NCI-H1105 treated with DMSO at 0.1 percent for 48 hours (cell line): ENCODE measurements around the gene ICE2.
"Not testable (repeated sequence)": the region's sequence is repeated elsewhere in the genome, so short reads cannot be mapped to it uniquely, and the experiment has no call there.

ENCODE experiments used
- DNase-seq: peaks from one replicate; lab custom pipeline; 2025; lab: John Stamatoyannopoulos, UW

Gene ICE2

DNA sequence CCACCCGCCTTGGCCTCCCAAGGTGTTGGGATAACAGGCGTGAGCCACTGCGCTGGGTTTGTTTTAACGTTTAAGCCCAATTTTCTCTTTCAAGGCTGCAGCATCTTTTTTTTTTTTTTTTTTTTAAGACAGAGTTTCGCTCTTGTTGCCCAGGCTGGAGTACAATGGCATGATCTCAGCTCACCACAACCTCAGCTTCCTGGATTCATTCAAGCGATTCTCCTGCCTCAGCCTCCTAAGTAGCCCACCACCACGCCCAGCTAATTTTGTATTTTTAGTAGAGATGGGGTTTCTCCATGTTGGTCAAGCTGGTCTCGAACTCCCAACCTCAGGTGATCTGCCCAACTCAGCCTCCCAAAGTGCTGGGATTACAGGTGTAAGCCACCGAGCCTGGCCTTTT lies 68.6 kb downstream of the ICE2 start:
- not testable (repeated sequence) for DNase-seq

DNA sequence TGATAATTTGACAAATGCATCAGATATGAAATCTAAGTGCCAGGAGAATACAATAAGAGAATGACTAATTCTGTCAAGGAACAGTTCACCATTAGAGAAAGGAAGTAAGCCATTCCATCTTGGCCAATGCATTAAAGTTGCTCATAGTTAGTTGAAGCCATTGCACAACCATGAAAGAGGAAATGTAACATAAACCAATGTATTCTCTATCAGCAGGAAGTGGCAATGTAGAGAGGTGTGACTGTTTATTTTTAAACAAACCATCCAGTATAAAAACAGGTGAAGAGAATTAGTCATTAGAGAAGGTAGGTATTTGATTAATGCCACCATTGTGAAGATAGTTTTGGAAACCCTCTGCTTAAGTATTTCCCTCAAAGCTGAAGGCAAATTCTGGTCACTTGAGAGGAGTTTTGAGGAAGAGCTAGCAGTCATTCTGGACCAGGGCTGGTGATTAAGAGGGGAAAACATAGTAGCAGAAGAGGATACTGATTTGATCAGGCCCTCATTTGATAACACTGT lies 70.4 kb downstream of the ICE2 start:
- DNase-seq = no peak

DNA sequence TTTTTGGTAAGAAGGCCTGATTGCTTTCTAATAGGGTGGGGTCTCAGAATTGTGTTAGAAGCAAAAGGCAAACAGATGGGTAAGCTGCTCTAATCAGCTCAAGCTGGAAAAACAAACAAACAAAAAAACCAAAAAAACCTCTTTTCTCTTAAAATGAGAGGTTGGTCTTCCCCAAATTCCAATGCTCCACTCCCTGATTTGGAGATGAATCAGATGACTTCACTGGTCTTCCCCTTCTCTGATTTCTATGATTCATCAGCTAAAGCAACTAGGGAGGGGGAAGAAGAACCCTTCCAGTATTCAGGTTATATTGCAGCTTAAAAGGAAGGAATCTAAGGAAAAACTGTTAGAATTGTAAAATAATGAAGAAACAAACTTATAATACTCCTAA lies 71.5 kb downstream of the ICE2 start:
- no peak for DNase-seq

DNA sequence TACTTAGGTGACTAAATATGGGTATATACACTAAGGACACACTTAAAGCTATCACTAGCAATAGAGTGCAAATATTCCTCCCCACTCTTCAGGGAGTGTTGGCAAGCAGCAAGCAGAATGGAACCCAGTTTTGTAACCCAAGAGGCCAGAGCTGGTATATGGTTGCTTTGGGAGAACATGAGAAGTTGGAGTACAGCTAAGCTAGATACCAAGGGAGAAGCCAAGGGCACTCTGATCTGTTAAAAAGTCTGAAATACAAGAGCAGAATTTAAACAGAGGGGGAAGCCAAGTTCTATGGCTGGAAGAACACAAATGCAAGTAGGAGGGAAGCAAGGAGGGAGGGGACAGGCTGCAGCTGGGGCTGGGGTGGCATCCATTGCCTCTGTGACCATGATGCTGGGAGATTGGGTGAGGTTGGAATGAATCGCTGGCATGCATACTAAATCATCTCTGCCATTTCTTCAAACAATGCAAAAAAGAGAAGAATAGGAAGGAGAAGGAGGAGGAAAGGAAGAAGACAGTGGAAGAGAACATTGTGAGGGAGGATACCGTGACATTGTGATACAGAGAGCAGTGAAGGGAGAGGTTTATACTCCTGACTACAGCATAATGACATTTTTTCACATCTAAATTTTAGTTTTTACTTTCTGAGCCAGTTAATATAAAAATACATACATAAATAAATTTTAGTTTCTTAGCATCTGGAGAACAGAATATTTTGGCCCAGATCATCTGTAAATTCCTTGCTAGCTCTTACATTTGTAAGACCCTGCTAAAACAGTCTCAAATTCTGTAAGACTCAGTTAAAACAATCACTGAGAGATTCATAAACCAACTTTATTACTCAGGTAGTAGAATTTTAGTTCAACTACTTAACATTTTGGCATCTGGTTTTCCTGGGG lies 72.2 kb downstream of the ICE2 start:
- DNase-seq = no peak

DNA sequence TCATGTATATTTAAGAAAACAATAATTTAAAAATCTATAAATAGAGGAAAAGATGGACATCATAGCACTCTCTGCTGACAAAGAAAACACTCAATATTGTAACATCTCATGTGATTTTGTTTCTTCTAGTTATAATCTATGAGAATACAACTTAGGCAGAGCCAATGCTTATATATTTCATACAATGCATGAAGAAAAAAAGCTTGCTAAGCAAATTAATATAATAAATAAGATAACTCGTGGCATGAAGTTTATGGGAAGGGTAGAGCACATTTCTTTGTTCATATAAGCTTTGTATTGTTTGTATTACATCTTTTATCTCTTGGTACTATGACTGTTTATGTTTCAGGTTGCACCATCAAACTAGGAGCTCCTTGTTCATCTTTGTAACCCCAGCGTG lies 73.5 kb downstream of the ICE2 start:
- DNase-seq = no peak

DNA sequence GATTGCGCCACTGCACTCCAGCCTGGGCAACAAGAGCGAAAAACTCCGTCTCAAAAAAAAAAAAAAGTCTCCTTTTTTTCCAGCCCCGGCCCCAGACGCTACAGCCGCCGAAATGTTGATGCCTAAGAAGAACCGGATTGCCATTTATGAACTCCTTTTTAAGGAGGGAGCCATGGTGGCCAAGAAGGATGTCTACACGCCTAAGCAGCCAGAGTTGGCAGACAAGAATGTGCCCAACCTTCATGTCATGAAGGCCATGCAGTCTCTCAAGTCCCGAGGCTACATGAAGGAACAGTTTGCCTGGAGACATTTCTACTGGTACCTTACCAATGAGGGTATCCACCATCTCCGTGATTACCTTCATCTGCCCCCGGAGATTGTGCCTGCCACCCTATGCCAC lies 74.6 kb downstream of the ICE2 start:
- DNase-seq = not testable (repeated sequence)

DNA sequence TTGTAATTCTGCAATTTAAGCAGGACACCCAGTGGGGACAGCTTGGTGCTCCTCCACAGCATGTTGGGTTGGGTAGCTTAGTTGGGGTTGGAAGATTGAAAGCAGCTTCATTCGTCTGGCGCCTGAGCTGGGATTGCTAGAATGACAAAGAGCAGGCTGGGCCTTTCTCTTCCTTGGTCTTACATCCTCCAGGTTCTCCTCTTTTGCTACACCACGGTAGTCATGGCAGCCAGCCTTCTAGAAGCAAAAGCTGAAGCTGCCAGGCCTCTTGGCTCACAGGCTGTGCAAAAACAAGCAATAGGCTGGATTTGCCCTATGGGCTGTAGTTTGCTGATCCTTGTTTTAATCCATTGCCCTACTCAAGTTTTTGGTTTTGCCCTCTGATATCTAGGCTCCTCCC lies 78.0 kb downstream of the ICE2 start:
- no peak for DNase-seq

DNA sequence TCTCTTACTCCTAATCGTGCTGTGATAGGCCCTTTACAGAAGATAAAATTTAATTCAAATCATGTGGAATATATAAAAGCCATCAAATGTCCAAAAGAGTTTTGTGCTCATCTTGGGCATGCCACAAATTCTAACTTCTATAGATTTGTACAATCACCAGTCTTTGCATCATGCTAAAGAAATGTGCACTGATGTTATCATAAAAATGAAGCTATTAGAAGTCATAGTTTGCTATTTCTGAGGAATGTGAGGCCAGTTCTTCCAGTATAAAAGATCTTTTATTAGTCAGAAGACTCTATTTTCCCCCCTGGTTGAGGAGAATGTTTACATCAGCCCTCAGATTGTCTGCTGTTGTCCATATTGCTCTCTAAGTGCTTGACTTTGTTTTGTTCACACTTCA lies 79.0 kb downstream of the ICE2 start:
- DNase-seq = no peak

DNA sequence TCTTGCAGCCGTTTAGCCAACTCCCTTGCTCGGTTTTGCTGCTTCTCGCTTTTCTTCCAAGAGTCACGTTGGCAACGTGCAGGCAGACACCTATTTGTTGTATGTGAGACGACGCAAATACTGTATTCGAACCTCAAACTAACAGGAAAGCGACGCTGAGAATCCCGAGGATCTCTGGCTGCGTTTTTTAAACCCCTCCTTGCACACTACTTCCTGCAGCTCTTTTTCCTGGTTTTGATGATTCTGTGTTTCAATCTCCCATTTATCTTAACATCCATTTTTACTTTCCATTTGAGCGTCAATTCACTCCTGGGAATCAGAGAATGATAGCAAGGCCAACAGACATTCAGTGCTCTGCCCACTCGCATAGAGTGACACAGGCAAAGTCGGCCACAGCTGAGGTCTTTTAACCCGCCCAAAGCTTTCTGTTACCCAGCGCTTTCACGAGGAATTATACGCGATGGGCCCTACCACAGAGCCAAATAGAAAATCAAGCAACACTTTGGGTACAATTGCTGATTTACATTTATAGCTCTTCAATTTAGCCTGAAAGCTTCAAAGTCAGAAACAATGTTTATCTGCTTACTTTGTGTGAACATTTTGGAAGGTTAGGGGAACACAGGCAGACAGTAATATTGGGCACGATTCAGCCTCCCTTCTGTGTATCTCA lies 79.6 kb downstream of the ICE2 start:
- DNase-seq = no peak

DNA sequence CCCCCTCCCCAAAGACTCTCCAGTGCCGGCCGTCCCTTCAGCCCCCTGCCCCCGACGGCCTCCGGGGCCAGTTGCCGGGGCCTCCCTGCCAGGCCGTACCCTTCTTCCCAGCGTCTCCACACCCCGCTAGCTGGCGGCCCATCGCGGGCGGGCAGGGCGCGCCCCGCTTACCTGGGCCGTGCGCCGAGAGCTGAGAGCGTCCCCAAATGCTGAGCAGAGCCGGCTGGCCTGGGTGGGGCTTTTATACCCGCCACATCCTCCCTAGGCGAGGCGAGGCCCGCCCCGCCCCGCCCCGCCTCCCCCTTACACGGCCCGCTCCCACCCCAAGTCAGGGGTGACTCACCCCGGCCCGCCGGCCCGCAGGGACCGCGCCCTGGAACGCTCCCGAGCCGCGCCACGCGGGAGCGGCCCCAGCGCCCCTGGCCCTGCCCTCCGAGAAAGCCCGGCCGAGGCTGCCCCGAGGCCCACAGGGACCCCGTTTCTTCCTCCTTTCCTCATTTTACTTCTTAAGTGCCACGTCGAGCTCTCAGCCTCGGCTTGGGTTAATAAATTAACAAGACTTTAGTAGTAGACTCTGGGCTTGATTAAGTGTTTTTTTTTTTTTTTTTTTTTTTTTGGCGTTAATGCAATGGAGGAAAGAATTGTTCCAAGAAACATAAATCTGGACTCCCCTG lies 81.0 kb downstream of the ICE2 start, which contains the start of gene ANXA2:
ANXA2 (minus strand) TSS at position 215 of the 674 bp plus-strand sequence. CDS start 11,911 bp downstream, outside the sequence.
- no peak for DNase-seq

DNA sequence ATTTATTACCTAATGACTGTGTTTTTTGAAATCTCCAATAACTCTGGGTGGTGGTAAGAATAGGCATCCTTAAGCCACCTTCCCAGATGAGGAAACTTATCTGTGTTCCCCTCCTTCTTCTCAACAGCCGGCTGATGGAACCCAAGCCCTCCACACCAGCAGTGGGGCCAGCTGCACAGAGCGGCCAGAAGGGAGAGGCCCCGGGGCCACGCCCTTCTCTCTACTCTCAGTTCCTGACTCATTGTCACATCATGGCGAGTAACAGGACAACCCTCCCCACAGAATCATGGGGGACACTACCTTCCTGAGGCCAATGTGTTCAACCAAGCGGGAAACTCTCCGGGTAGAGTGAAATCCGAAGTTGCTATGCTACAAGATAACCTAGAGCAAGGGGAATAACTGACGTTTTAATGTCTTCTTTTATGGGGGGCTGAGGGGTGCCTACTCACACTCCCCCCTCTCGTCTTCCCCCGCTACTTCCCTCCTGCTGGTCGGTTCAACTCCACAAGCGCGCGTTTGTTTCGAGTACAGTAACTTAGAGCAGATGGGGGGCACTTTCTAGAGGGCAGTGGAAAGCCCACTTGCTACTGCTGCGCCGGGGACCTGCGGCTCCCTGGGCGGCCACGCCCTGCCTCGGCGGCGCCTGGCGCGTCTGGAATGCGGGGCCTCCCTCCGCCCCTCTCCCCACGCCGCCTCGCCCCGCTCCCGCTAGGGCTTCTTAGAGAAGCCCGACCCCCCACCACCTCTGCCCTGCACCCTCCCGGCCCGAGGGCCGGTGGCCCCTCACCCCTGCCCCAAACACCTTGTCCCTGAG lies 81.8 kb downstream of the ICE2 start:
- DNase-seq = no peak

DNA sequence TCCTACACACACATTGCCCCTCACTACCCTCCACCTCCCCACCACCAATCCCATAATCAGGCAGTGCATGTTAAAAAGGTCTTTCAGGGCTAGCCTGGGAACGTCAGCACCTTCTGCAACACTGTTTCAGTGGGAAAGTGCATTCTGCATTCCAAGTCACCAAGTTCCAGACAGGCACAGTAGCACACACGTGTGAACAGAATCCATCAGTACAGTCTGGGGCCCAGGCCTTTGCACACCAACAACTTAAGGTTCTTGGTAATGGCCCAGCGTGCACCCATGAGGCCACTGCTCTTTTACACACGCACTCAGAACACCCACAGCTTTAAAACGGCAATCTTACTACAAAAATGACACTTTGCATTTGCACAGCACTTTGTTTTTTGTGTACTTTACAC lies 82.4 kb downstream of the ICE2 start:
- no peak for DNase-seq

DNA sequence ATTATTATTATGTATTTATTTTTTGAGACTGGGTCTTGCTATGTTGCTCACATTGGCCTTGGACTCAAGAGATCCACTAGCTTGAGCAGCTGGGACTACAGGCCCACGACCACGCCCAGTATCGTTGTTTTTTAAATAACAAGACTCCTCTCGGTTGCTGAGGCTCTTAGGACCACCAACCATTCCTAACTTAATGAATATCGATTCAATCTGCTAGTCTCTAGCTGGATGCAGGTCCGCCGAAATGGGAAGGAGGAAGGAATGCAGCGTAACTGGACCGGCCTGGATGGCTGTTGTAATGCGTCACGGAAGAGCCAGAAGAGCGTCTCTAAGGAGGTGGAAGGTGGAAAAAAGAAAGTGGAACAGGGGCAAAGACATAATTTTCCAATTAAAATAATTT lies 82.8 kb downstream of the ICE2 start:
- DNase-seq = no peak

DNA sequence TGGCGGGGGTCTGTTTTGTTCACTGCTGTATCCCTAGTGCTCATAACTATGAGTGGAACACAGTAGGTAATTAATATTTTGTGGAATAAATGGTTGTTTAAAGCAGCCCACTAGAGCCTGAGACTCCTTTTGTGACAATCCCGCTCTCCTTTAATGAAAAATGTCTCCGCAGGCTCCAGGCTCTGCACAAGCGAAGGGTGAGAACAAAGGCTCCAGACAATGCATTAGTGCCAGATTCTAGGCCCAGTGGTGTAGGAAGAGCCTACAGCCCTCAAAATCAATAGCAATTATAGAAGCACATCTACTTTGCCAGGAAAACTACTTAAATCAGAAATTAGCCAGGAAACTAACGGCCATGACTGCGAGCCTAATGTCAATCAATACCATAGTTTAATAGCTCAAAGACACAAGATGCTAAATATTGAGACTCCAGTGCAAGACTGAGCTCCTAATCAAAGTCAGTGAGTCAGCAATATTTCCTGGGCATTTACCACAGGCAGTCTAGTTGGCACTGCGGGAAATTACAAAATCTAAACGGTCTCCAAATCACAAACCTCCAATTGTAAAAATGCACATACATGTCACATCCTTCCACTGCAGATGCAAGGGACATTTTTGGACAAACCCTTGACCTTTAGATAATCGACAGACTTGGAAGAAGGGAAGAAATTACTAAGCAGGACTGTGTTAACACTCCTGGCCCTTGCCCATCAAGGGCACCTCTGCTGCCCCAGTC lies 83.5 kb downstream of the ICE2 start:
- no peak for DNase-seq

DNA sequence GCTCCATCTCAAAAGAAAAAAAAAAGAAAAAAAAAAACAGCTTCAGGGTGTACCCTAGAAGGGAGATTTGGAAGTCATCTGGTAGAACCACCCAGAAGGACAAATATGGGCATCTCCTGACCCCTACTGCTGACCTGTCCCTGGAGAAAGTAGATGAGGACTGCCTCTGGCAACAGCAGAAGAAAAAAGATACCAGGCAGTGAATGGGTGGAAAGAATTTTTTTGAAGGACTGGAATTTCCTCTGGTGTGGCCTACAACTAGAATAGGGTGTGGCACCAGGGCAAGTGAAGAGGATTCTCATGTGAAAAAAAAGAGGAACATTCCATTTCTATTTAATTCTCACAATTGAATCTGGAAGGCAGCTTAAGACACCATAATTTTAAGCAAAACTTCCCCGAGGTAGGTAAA lies 84.2 kb downstream of the ICE2 start:
- no peak for DNase-seq

DNA sequence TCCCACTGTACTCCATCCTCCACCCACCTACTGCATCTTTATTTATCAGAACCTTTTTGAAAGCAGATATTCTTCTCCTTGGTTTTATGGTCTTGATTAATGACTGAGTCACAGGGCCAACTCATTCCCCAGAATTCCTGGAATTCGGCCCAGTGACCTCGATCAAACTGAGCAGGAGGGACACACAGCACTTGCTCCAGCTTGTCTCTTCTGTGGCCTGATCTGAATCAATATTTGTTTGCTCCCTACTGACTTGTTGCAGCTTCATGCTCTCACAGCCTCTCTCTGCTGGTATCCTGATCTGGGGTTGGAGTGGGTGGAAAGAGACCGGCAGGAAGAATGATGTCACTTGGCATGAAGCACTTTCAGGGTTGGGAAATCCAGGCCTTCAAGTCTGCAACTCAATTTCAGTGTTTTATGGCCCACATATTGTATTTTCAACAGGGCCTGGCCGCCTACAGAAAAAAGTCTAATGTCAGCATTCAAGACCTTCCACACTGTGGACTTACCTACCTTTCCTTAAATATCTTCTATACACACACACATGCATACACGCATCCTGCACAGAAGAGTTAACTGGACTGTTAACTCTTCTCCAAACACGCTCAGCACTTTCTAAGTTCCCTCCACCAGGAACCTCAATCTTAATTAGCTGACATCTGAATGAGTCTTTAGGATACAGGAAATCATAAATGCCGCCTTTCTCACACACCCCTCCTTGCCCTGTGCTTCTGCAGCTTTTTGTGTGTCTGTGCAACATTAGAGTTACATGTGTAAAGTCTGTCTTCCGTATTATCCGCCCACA lies 85.8 kb downstream of the ICE2 start:
- peak; percentile 14 for DNase-seq

DNA sequence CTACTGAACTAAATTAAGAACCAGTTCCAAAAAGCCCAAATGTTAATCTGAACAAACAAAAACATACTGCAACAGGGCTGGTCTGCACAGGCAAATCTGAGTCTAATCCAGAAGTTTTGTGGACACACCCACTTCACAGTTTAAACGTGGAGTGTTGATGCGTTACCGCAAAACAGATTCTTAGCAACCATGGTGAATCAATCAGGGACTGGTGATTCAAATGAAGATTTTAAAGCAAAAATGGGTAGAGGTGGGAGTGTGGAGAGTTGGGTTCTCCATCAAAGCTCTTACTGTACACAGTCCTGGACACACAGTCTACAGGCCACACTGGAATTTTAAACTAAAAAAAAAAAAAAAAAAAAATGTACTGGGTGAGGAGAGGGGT lies 86.3 kb downstream of the ICE2 start:
- DNase-seq = no peak

DNA sequence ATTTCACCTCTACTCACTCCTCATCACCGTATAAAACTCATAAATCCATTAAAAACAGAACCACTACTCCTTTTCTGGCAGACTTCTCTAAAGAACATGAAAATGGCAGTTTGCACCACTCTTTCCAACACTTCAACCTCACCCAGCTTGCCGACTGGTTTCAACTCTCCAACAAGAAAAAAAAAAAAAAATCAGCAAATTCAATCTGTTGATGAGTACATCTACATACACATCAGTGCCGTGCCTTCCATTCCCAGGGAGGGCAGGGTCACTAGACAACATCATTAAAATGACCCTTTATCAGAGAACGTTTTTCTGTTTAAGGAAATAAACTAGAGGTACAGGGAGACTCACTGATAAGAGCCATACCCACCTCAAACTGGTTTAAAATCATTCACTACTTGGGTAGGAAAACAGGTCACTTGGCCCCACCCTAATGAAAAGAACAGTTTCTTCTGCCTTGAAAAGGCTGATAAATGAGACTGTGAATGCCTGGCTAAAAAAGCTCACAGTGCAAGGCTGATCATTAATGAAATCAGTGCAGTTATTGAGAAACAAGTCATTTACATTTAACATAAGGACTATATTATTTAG lies 87.1 kb downstream of the ICE2 start:
- no peak for DNase-seq

DNA sequence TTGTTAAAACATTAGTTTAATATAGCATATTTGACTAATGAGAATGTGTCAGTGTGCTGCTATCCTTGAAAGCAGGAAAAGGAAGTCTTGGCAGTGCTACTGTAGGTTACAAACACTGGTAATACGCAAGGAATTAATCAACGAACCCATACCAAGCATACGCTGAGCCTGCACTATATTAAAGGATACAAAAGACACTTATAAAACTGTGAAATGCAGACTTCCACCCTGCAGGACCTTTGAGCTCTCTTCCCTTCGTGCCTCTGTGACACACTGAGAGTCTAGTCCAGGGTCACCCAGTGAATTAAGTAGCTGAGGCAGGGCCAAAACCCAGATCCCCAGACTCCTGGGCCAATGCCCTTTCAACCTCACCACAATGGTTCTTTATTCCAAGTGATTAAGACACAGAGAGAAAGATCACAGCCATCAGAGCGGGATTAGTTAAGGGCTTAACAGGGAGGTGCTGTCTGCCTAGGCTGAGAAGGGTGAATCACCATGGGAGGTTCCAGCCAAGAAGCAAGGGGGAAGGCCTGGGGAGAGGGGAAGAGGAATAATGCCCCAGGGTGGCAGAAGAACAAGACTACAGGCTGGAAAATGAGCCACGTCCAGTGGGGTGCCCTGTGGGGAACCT lies 88.0 kb downstream of the ICE2 start:
- no peak for DNase-seq
